22Rv1 (cell line): ENCODE data around the gene ZNF778.

Source experiments
- H3K27ac ChIP-seq: fragments of 450-650 bp; 2 replicates; pipeline ENCODE4 v1.5.1; 2017
- ZFX ChIP-seq: fragments of 450-650 bp; IDR thresholded peaks from 2 replicates; pipeline ENCODE4 v1.6.1; 2017; ENCODE audit warnings: antibody characterized with exemption, borderline replicate concordance
- TF ChIP-seq, protein P1 (sequence below): fragments of 450-650 bp; IDR thresholded peaks from 2 replicates; pipeline ENCODE4 v1.5.1; 2017; ENCODE audit warnings: mild to moderate bottlenecking

Gene ZNF778

GRCh38 chr16:89281829-89282228 lies 64.3 kb downstream of the ZNF778 start:
- H3K27ac ChIP-seq: no peak overlapping the region
- TF ChIP-seq, protein P1, sequence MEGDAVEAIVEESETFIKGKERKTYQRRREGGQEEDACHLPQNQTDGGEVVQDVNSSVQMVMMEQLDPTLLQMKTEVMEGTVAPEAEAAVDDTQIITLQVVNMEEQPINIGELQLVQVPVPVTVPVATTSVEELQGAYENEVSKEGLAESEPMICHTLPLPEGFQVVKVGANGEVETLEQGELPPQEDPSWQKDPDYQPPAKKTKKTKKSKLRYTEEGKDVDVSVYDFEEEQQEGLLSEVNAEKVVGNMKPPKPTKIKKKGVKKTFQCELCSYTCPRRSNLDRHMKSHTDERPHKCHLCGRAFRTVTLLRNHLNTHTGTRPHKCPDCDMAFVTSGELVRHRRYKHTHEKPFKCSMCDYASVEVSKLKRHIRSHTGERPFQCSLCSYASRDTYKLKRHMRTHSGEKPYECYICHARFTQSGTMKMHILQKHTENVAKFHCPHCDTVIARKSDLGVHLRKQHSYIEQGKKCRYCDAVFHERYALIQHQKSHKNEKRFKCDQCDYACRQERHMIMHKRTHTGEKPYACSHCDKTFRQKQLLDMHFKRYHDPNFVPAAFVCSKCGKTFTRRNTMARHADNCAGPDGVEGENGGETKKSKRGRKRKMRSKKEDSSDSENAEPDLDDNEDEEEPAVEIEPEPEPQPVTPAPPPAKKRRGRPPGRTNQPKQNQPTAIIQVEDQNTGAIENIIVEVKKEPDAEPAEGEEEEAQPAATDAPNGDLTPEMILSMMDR: no peak

- no peak for TF ChIP-seq ZFX
- TF ChIP-seq, protein P1: no peak
- H3K27ac ChIP-seq: no peak overlapping the region
These were observed 65.0 kb downstream of the ZNF778 start for GRCh38 chr16:89282523-89282922.

DNA sequence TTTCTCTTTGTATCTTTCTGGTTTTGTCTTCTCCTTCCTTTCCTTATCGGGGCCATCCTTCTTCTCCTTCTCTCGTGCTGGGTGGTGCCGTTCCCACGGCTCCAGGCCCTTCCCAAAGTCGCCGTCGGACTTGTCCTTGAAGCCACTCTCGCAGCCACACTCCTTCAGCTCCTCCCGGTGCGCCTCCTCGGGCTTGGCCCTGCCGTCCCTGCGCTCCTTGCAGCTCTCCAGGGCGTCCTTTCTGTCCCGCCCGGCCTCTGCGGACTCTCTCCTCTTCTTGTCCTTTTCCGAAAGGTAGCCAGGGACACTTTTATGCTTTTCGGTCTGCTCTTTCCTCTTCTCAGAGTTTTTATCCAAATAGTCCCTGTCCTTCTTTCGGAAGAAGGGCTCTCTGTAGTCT lies 65.9 kb downstream of the ZNF778 start:
- TF ChIP-seq ZFX: no peak
- TF ChIP-seq, protein P1: no peak
- H3K27ac ChIP-seq: no peak overlapping the region

DNA sequence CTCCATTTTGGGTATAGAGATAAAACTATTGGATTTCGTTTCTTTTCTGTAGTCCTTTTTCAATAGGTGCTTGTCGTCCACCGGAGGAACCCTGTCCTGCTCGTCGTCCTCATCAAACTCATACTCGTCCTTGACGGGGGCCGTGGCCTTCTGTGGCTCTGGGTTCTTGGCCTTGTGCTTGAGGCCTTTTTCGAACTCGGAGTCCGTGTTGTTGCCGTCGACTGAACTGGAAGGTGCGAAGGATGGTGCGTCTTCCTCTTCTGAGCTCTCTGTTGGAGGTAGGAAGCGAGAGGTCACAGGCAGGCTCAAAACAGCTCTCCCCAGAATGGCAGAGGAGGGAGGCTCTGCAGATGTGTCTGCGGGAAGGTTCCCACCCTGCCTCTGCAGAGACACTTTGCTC lies 67.9 kb downstream of the ZNF778 start:
- TF ChIP-seq, protein P1: no peak
- no peak for TF ChIP-seq ZFX
- no peak overlapping the region for H3K27ac ChIP-seq

- H3K27ac ChIP-seq: no peak overlapping the region
- no peak for TF ChIP-seq ZFX
- TF ChIP-seq, protein P1: no peak
These were observed 68.6 kb downstream of the ZNF778 start for GRCh38 chr16:89286096-89286495.
